BJ (cell line): Measurements from ENCODE around the gene SCYL2. TPM values are rescaled to one million over a fixed set of nuclear protein-coding genes. Genes with fewer than 3 reads are reported as not detected.

Source experiments
- CTCF ChIA-PET: fragments of 350-600 bp; formaldehyde crosslinking; extraction: SDS; loops from one replicate; lab custom pipeline; 2021; ENCODE audit warnings: antibody characterized with exemption, inconsistent platforms; lab: Yijun Ruan, JAX
- POLR2A ChIA-PET: fragments of 300-600 bp; sonication (Branson Sonifier 250); formaldehyde crosslinking; extraction: SDS; loops from one replicate; lab custom pipeline; 2021; ENCODE audit warnings: antibody characterized with exemption; lab: Charles Lee
- DNase-seq: peaks from one replicate; pipeline ENCODE4 v3.0.0-alpha.2; 2011; ENCODE audit warnings: low read depth
- H3K27me3 ChIP-seq: 2 replicates; pipeline ENCODE4 v1.6.0; 2011; ENCODE audit warnings: low read length; ENCODE audit not compliant: control insufficient read depth, insufficient read depth
- H3K36me3 ChIP-seq: 2 replicates; pipeline ENCODE4 v1.5.1; 2011; ENCODE audit warnings: low read length; ENCODE audit not compliant: control insufficient read depth, insufficient read depth
- H3K4me3 ChIP-seq: 2 replicates; pipeline ENCODE4 v1.5.1; 2011; ENCODE audit warnings: low read depth, mild to moderate bottlenecking, control low read depth, low read length
- CTCF ChIP-seq: IDR thresholded peaks from 2 replicates; pipeline ENCODE4 v1.5.1; 2011; ENCODE audit warnings: low read depth, mild to moderate bottlenecking, control low read depth, inconsistent platforms, low read length, moderate library complexity; ENCODE audit not compliant: insufficient read depth
- polyA plus RNA-seq: library from polyadenylated mRNA; depleted of rRNA; stranded (reverse); fragments of >200 nt; gene quantifications from 2 replicates; pipeline ENCODE4 v1.2.3, GENCODE V29; 2011; rRNA removed
- small RNA-seq: library from RNA; depleted of rRNA; stranded (forward); fragments of <200 nt; gene quantifications from one replicate; pipeline ENCODE3, GENCODE V24; 2012; ENCODE audit warnings: low replicate concordance, low read depth; ENCODE audit not compliant: insufficient read length

SCYL2 gene
- polyA plus RNA-seq, 1 experiment, result 12.4 TPM

- Histone ChIP-seq H3K4me3 (no peak overlapping the region), H3K36me3 (no peaks in the 10 kb centered on the region), H3K27me3 (no peaks in the 10 kb centered on the region)
- POLR2A ChIA-PET, result no interaction called here
- no peak for DNase-seq
- no peak for TF ChIP-seq CTCF
- CTCF ChIA-PET, result interaction anchor here (1.1 kb wide), 1 partner anchor 10 kb away, joined by 3 read pairs; no protein-coding TSS in a partner anchor
Measured at GRCh38 chr12:100383586-100384558, 116.9 kb downstream of the SCYL2 start.

GRCh38 chr12:100384559-100384935 lies 117.6 kb downstream of the SCYL2 start:
- Histone ChIP-seq H3K4me3 (no peak overlapping the region), H3K27me3 (no peaks in the 10 kb centered on the region), H3K36me3 (no peaks in the 10 kb centered on the region)
- no peak for TF ChIP-seq CTCF
- ChIA-PET CTCF (no interaction called here), POLR2A (no interaction called here)
- DNase-seq, result no peak

- POLR2A ChIA-PET, result no interaction called here
Measured at GRCh38 chr12:100388382-100388781, 121.4 kb downstream of the SCYL2 start.

More at GRCh38 chr12:100388382-100388781, 121.4 kb downstream of the SCYL2 start:
- H3K4me3 ChIP-seq, result no peak overlapping the region
- no peak for TF ChIP-seq CTCF
- CTCF ChIA-PET, result interaction anchor here (1.3 kb wide), 1 partner anchor 17 kb away, joined by 3 read pairs; no protein-coding TSS in a partner anchor
- no peaks in the 10 kb centered on the region for H3K36me3 ChIP-seq
- DNase-seq, result no peak
- H3K27me3 ChIP-seq, result no peaks in the 10 kb centered on the region

Small RNA genes within 50 kb of the gene (small RNA-seq; reads per million reads assigned to genes)
- gene RF00019, result not detected

Other genes starting within 250 kb of the SCYL2 start
- 11.9 and 19.3 TPM in 2 replicates for gene BLTP3B, start 124.3 kb upstream of the SCYL2 start, polyA plus RNA-seq
- 5.6 and 16.4 TPM in 2 replicates for gene ACTR6, start 66.4 kb upstream of the SCYL2 start, polyA plus RNA-seq
- gene DEPDC4, start 98 bp upstream of the SCYL2 start, polyA plus RNA-seq, result 0.28 and 0.43 TPM in 2 replicates
- not detected in 2 replicates for gene SLC17A8, start 89.9 kb downstream of the SCYL2 start, polyA plus RNA-seq
- gene NR1H4, start 206.7 kb downstream of the SCYL2 start, polyA plus RNA-seq, result not detected in 2 replicates